ENCODE measurements around the gene CAPN2.
"Not testable (repeated sequence)": the region's sequence is repeated elsewhere in the genome, so short reads cannot be mapped to it uniquely, and the experiment has no call there.

CAPN2 gene

DNA sequence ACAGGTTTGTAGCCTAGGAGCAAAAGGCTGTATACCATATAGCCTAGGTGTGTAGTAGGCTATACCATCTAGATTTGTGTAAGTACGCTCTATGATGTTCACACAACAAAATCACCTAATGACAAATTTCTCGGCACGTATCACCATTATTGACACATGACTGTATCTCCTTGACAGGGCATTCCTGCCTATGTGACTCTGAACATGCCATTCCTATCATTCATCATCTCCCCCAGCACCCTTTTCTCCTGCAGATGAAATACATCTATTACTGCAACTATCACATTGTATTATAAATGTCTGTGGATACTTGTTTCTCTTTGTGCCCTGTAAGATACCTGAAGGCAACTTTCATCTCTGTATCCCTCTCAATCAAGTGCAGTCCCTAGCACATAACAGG is 103.5 kb downstream of the CAPN2 start:
- no CpG with 5 or more reads among the region's 3 CpGs for WGBS, 2 donors (ENCODE audit: extremely low coverage in 2 of 2, insufficient read length in 2 of 2, insufficient replicate concordance in 1 of 2)
- H3K14ac ChIP-seq (ENCODE audit: low read length) = no peak overlapping the region
- DNase-seq (ENCODE audit: low spot score) = no peak
- no peak overlapping the region for H2BK5ac ChIP-seq (ENCODE audit: low read length)
- H3K4me1 ChIP-seq (ENCODE audit: control insufficient read depth in 2 of 2, insufficient read depth in 1 of 2, low read depth in 1 of 2, low read length in 2 of 2) = peaks cover 0 to 4% of the 10 kb centered on the region in 2 donors
- no peak overlapping the region for H2AK5ac ChIP-seq (ENCODE audit: low read depth, low read length)
- H4K91ac ChIP-seq (ENCODE audit: low read depth, low read length, poor library complexity) = no peak overlapping the region
- no peak overlapping the region for H3K4ac ChIP-seq (ENCODE audit: low read length)
- H3K27me3 ChIP-seq (ENCODE audit: control insufficient read depth in 3 of 3, insufficient read depth in 3 of 3, low read depth in 1 of 3, low read length in 3 of 3) = no peaks in the 10 kb centered on the region
- H3K23ac ChIP-seq (ENCODE audit: low read depth, low read length, poor library complexity) = no peak overlapping the region
- H2BK12ac ChIP-seq (ENCODE audit: low read length) = no peak overlapping the region
- no peaks in the 10 kb centered on the region for H3K79me1 ChIP-seq (ENCODE audit: low read depth, low read length)
- no peak overlapping the region for H3K9ac ChIP-seq (ENCODE audit: low read depth, low read length, poor library complexity)
- H3K4me3 ChIP-seq (ENCODE audit: low read length in 2 of 2) = no peak overlapping the region
- H2AFZ ChIP-seq (ENCODE audit: low read length) = no peak overlapping the region
- H3K9me3 ChIP-seq (replicated peaks in 1 of 2; ENCODE audit: control insufficient read depth in 2 of 2, insufficient read depth in 1 of 2, low read depth in 1 of 2, low read length in 2 of 2) = no peaks in the 10 kb centered on the region
- H3K27ac ChIP-seq (replicated peaks; ENCODE audit: low read length) = no peak overlapping the region
- H3K36me3 ChIP-seq (replicated peaks in 1 of 2; ENCODE audit: control insufficient read depth in 2 of 2, insufficient read depth in 2 of 2, low read length in 2 of 2) = peaks cover 11 to 90% of the 10 kb centered on the region in 2 donors
- no peak overlapping the region for H2BK15ac ChIP-seq (ENCODE audit: low read length)
- no peak overlapping the region for H3K18ac ChIP-seq (ENCODE audit: low read length)
- no peak overlapping the region for H3K4me2 ChIP-seq (ENCODE audit: insufficient read depth, low read length, poor library complexity, severe bottlenecking)
- no peak overlapping the region for H4K8ac ChIP-seq (ENCODE audit: low read depth, low read length)
- no peak overlapping the region for H2BK120ac ChIP-seq (ENCODE audit: low read depth, low read length)

DNA sequence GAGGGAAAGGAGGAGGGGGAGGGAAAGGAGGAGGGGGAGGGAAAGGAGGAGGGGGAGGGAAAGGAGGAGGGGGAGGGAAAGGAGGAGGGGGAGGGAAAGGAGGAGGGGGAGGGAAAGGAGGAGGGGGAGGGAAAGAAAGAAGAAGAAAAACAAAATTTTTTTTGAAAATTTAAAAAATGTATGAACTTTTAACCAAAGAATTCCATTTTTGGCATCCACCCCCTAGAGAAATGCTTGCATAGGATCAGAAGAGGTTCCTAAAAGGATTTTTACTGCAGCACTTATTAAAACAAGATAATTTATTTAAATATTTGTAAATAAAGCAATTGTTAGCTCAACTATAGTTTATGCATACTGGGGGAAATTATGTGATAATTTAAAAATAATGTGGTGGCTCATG is 104.9 kb downstream of the CAPN2 start:
- H3K27ac ChIP-seq (replicated peaks; ENCODE audit: low read length); H2AK5ac ChIP-seq (ENCODE audit: low read depth, low read length); H3K4me2 ChIP-seq (ENCODE audit: insufficient read depth, low read length, poor library complexity, severe bottlenecking); H3K4me3 ChIP-seq (ENCODE audit: low read length in 2 of 2); H3K4me1 ChIP-seq (ENCODE audit: control insufficient read depth in 2 of 2, insufficient read depth in 1 of 2, low read depth in 1 of 2, low read length in 2 of 2); DNase-seq (ENCODE audit: low spot score); H2BK15ac ChIP-seq (ENCODE audit: low read length); H2BK12ac ChIP-seq (ENCODE audit: low read length); H3K9ac ChIP-seq (ENCODE audit: low read depth, low read length, poor library complexity); H2BK120ac ChIP-seq (ENCODE audit: low read depth, low read length); H3K9me3 ChIP-seq (replicated peaks in 1 of 2; ENCODE audit: control insufficient read depth in 2 of 2, insufficient read depth in 1 of 2, low read depth in 1 of 2, low read length in 2 of 2); H4K91ac ChIP-seq (ENCODE audit: low read depth, low read length, poor library complexity); H2BK5ac ChIP-seq (ENCODE audit: low read length); H3K18ac ChIP-seq (ENCODE audit: low read length); H3K4ac ChIP-seq (ENCODE audit: low read length); H3K27me3 ChIP-seq (ENCODE audit: control insufficient read depth in 3 of 3, insufficient read depth in 3 of 3, low read depth in 1 of 3, low read length in 3 of 3); H4K8ac ChIP-seq (ENCODE audit: low read depth, low read length); H2AFZ ChIP-seq (ENCODE audit: low read length); H3K14ac ChIP-seq (ENCODE audit: low read length); H3K23ac ChIP-seq (ENCODE audit: low read depth, low read length, poor library complexity); H3K79me1 ChIP-seq (ENCODE audit: low read depth, low read length): not testable (repeated sequence)
- H3K36me3 ChIP-seq (replicated peaks in 1 of 2; ENCODE audit: control insufficient read depth in 2 of 2, insufficient read depth in 2 of 2, low read length in 2 of 2) = peaks cover 11 to 84% of the 10 kb centered on the region in 2 donors

DNA sequence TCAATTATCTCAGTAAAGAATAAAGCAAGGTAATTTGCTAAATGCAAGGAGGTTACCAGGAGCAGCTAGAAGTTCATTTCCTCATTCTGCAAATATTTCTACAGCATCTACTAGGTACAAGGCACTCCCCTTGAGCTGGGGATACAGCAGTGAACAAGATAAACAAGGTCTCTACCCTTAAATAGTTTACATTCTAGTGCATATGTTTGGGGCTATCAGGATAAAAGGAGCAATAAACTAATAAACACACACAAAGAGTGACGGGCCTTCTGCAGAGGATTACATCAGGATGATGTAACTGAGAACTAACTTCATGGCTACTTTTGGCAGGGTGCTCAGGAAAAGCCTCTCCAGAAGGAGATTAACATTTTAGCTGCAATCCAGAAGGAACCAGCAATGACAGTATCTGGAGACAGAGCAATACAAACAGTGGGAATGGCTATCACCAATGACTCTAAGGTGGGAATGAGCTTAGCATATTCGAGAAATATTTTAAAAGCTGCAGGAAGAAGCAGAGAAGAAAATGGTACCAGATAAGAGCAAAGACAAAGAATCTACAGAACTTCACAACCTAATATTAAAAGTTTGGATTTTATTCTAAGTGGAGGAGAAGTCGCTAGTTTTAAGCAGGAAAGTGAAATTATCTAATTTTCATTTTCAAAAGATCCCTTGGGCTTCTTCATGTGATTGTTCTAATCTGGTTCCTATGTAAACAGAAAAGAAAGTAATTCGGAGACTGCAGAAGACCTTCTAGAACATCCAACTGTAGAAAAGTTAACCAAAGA is 107.6 kb downstream of the CAPN2 start:
- Histone ChIP-seq H2BK15ac (ENCODE audit: low read length) (no peak overlapping the region), H3K4me2 (ENCODE audit: insufficient read depth, low read length, poor library complexity, severe bottlenecking) (no peak overlapping the region), H3K27ac (replicated peaks; ENCODE audit: low read length) (peak overlapping the region; percentile 24), H3K79me1 (ENCODE audit: low read depth, low read length) (no peaks in the 10 kb centered on the region), H3K23ac (ENCODE audit: low read depth, low read length, poor library complexity) (no peak overlapping the region), H3K18ac (ENCODE audit: low read length) (no peak overlapping the region), H2AFZ (ENCODE audit: low read length) (no peak overlapping the region), H2BK5ac (ENCODE audit: low read length) (no peak overlapping the region), H3K4me3 (ENCODE audit: low read length in 2 of 2) (no peak overlapping the region), H3K9me3 (replicated peaks in 1 of 2; ENCODE audit: control insufficient read depth in 2 of 2, insufficient read depth in 1 of 2, low read depth in 1 of 2, low read length in 2 of 2) (no peaks in the 10 kb centered on the region), H2BK120ac (ENCODE audit: low read depth, low read length) (no peak overlapping the region), H4K91ac (ENCODE audit: low read depth, low read length, poor library complexity) (no peak overlapping the region), H3K4me1 (ENCODE audit: control insufficient read depth in 2 of 2, insufficient read depth in 1 of 2, low read depth in 1 of 2, low read length in 2 of 2) (peaks cover 0 to 7% of the 10 kb centered on the region in 2 donors), H3K4ac (ENCODE audit: low read length) (no peak overlapping the region), H3K14ac (ENCODE audit: low read length) (no peak overlapping the region), H3K9ac (ENCODE audit: low read depth, low read length, poor library complexity) (no peak overlapping the region), H2BK12ac (ENCODE audit: low read length) (no peak overlapping the region), H3K36me3 (replicated peaks in 1 of 2; ENCODE audit: control insufficient read depth in 2 of 2, insufficient read depth in 2 of 2, low read length in 2 of 2) (peaks cover 3 to 58% of the 10 kb centered on the region in 2 donors), H4K8ac (ENCODE audit: low read depth, low read length) (no peak overlapping the region), H2AK5ac (ENCODE audit: low read depth, low read length) (no peak overlapping the region), H3K27me3 (ENCODE audit: control insufficient read depth in 3 of 3, insufficient read depth in 3 of 3, low read depth in 1 of 3, low read length in 3 of 3) (no peaks in the 10 kb centered on the region)
- no CpG with 5 or more reads among the region's 4 CpGs for WGBS, 2 donors (ENCODE audit: extremely low coverage in 2 of 2, insufficient read length in 2 of 2, insufficient replicate concordance in 1 of 2)
- no peak for DNase-seq (ENCODE audit: low spot score)

DNA sequence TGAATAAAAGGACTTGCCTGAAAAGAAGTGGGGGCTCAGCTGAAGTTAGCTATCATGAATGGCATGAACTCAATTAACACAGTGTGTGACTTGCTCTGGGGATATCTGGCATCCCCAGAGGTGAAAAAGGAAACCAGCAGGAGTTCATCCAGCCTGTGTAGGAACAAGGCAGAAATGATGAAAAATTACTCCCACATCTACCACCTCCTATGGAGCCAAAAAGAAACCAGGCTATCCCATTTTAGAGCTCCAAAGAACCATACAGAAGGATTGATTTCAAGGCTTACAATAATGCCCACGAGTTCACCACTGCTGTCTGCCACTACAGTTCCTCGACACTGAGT is 108.1 kb downstream of the CAPN2 start:
- Histone ChIP-seq H2AFZ (ENCODE audit: low read length) (no peak overlapping the region), H3K4me3 (ENCODE audit: low read length in 2 of 2) (no peak overlapping the region), H3K9me3 (replicated peaks in 1 of 2; ENCODE audit: control insufficient read depth in 2 of 2, insufficient read depth in 1 of 2, low read depth in 1 of 2, low read length in 2 of 2) (no peaks in the 10 kb centered on the region), H3K4ac (ENCODE audit: low read length) (no peak overlapping the region), H3K27ac (replicated peaks; ENCODE audit: low read length) (peak overlapping the region; percentile 24), H3K18ac (ENCODE audit: low read length) (no peak overlapping the region), H2BK12ac (ENCODE audit: low read length) (no peak overlapping the region), H3K9ac (ENCODE audit: low read depth, low read length, poor library complexity) (no peak overlapping the region), H4K8ac (ENCODE audit: low read depth, low read length) (no peak overlapping the region), H3K14ac (ENCODE audit: low read length) (no peak overlapping the region), H3K79me1 (ENCODE audit: low read depth, low read length) (no peaks in the 10 kb centered on the region), H2BK5ac (ENCODE audit: low read length) (no peak overlapping the region), H2BK120ac (ENCODE audit: low read depth, low read length) (no peak overlapping the region), H3K4me2 (ENCODE audit: insufficient read depth, low read length, poor library complexity, severe bottlenecking) (no peak overlapping the region), H3K4me1 (ENCODE audit: control insufficient read depth in 2 of 2, insufficient read depth in 1 of 2, low read depth in 1 of 2, low read length in 2 of 2) (peaks cover 0 to 7% of the 10 kb centered on the region in 2 donors), H3K36me3 (replicated peaks in 1 of 2; ENCODE audit: control insufficient read depth in 2 of 2, insufficient read depth in 2 of 2, low read length in 2 of 2) (peaks cover 3 to 54% of the 10 kb centered on the region in 2 donors), H2AK5ac (ENCODE audit: low read depth, low read length) (no peak overlapping the region), H3K27me3 (ENCODE audit: control insufficient read depth in 3 of 3, insufficient read depth in 3 of 3, low read depth in 1 of 3, low read length in 3 of 3) (no peaks in the 10 kb centered on the region), H4K91ac (ENCODE audit: low read depth, low read length, poor library complexity) (no peak overlapping the region), H3K23ac (ENCODE audit: low read depth, low read length, poor library complexity) (no peak overlapping the region), H2BK15ac (ENCODE audit: low read length) (no peak overlapping the region)
- no peak for DNase-seq (ENCODE audit: low spot score)
- no CpG with 5 or more reads among the region's 2 CpGs for WGBS, 2 donors (ENCODE audit: extremely low coverage in 2 of 2, insufficient read length in 2 of 2, insufficient replicate concordance in 1 of 2)

All from neuronal stem cell (in vitro differentiated cells).